DMS 273 (cell line): ENCODE results near the gene FSHR.

Experiments used
- DNase-seq: peaks from one replicate; lab custom pipeline; 2025; ENCODE audit not compliant: unreplicated experiment; lab: John Stamatoyannopoulos, UW

FSHR gene

DNA sequence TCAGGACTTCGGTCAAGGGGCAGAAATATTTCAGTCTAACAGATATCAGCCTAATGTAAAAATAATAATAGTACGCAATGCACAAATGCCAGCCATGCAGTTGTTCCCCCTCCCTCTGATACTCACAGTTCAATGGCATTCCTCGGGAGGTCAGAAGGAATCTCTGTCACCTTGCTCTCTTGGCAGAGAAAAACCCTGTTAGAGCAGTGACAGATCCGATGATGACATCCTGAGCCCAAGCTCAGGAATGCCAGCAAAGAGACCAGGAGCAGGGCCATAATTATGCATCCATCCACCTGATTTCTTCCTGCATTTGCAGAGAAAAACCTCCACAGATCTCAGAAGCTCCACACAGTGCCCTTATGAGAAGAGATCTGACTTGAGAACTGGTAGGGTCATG lies at the start of gene FSHR:
Gene FSHR (minus strand): TSS at position 376 of the 400 bp plus-strand sequence. CDS start 98 bp downstream, at position 278.
- DNase-seq, result no peak

- no peak for DNase-seq
Observed at GRCh38 chr2:49199266-49199665, 45.0 kb upstream of the FSHR start.

DNA sequence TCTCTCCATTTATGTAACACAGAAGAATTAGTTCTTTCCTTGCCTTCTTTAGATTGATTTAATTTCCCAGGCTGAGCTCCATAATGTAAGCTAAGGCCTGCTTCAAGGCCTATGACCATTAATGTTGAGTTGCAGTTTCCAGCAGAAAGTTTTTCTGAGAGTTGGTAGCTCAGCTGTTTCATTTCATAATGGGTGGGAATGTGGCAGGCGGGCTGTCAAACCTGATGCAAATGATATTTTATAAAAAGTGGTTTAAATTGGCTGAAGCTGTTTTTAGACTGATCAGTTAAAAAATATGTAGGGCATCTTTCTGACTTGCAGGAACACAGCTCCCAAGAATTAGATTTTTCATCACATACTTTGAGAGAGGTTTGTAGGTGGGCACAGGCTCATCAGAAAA lies 40.4 kb upstream of the FSHR start:
- DNase-seq, result no peak

- no peak for DNase-seq
Observed at GRCh38 chr2:49192036-49192435, 37.7 kb upstream of the FSHR start.

GRCh38 chr2:49189512-49190225 lies 35.4 kb upstream of the FSHR start:
- DNase-seq, result no peak

DNA sequence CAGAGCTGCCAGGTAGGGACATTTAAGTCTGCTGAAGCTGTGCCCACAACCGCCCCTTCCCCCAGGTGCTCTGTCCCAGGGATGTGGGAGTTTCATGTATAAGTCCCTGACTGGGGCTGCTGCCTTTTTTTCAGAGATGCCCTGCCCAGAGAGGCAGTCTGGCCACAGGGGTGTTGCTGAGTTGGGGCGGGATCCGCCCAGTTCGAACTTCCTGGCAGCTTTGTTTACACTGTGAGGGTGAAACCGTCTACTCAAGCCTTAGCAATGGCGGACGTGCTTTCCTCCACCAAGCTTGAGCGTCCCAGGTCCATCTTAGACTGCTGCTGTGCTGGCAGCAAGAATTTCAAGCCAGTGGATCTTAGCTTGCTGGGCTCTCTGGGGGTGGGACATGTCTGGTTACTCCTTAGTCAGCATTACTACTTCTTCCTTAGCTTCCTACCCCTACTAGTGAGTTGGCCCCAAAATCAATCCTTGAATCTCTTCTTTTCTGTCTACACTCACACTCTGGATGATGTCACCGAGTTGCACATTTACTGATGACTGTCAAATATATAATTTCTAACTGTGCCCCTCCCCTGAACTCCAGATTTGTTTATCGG lies 31.8 kb upstream of the FSHR start:
- no peak for DNase-seq

GRCh38 chr2:49178656-49179055 lies 24.3 kb upstream of the FSHR start:
- no peak for DNase-seq

DNA sequence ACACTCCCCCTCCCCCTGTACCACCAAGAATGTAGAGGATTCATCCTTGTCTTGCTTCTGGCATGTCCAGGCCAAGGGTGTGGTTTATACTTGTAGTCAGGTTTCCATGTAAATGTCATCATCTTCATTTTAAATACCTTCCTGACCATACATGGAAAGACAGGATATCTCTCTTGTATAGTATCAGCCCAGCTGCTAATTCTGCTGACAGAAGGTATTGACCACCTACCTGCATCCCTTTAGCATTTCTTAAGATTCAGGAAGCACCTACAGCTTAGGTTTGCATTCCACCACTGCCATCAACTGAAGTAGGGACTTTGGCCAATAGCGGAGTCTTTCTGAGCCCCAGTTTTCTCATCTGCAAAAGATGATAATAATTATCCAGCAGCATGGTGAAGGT lies 22.9 kb upstream of the FSHR start:
- no peak for DNase-seq

- no peak for DNase-seq
Observed at GRCh38 chr2:49175831-49176230, 21.5 kb upstream of the FSHR start.

- no peak for DNase-seq
Observed at GRCh38 chr2:49174750-49175149, 20.4 kb upstream of the FSHR start.

- no peak for DNase-seq
Observed at GRCh38 chr2:49167131-49167530, 12.8 kb upstream of the FSHR start.

- no peak for DNase-seq
Observed at GRCh38 chr2:49165662-49166061, 11.3 kb upstream of the FSHR start.

DNA sequence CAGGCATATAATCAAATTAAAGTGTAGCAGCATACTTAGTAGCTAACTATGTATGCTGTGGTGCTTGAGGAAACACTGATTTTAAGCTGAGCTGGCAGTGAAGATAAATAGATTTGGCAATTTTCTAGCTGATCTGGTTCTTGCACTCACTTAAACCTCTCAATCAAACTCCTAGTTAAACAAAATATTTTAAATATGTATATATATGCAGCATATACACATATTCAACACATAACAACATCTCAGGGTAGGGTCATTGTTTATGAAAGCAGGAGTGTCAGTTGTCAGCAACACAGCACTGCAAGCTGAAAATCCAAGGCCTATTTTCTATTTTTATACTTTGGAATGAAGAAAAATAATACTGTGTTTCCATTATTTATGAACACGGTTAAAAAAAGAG lies 10.4 kb upstream of the FSHR start:
- no peak for DNase-seq

- DNase-seq, result no peak
Observed at GRCh38 chr2:49162151-49162550, 7.8 kb upstream of the FSHR start.

DNA sequence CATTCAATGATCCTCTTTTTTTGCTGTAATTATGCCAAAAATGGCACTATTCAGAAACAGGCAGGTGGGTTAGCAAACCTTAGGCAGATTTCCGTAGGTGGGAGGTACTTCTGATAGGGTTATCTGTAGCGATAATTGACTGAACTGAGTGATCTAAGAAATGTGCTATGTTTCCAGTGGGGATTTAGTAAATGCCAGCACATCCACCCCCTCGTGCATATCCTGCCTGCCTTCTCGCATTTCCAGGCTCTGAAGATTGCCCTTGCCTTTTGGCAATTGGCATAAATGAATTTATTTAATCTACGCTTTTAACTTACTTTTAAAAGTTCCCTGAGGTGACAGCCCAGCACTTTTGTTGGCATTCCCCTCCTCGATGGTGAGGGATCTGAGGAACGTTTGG lies 576 bp upstream of the FSHR start:
- DNase-seq, result no peak

DNA sequence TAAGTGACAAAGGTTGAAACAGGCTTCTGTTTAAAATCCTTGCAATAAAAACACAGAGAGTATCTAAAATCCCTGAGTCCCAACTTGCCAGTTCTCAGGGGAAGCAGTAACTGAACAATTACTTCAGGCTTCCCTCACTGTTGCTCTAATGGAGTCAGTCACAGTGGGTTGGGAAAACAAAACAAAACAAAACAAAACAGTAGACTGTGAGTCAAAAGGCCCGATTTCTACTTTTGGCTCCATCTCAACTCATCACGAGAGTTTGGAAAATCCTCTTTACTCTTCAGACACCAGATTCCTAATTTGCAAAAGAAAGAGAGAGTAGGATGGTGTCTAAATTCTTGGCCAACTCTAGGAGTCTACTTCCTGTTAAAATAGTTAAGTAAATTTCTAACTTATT lies 1.1 kb downstream of the FSHR start:
- DNase-seq, result no peak

- no peak for DNase-seq
Observed at GRCh38 chr2:49152824-49153223, 1.5 kb downstream of the FSHR start.

GRCh38 chr2:49146401-49146800 lies 7.9 kb downstream of the FSHR start:
- no peak for DNase-seq

GRCh38 chr2:49131801-49132200 lies 22.5 kb downstream of the FSHR start:
- DNase-seq, result no peak

DNA sequence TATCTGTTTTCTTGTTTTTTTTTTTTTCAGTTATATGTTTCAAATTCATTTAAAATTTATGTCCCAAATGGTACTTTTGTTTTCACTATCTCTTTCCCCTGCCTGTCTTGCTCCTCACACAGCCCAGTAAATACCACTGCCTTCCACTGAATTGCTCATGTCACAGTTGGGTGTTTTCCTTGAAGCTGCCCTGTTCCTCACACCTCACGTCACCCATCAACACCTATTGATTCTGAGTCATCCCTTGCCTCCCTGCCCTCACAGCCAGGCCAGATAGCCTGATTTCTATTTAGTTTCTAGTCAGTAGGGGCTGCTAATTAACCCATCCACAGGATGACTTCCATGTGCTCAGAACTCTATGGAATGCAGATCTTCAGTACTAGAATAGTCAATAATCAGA lies 25.3 kb downstream of the FSHR start:
- DNase-seq, result no peak

- DNase-seq, result no peak
Observed at GRCh38 chr2:49123600-49123999, 30.7 kb downstream of the FSHR start.

DNA sequence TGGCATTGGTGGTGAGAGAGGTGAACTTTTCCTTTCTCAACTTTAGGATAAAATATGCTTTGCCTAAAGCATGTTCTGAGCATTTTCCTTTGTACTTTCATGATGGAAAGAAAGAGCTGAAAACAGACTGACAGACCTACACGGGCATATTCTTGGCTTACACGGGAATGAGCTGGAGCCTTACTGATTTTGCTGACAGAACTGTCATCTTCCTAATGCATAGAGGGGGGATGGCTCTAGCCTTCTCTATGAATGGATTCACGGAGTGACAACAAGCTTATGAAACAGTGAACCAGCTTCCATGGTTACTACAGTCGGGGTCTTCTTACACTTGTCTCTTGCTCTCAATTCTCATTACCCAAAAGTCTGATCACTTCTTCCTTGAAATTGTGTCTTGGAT lies 32.2 kb downstream of the FSHR start:
- no peak for DNase-seq

DNA sequence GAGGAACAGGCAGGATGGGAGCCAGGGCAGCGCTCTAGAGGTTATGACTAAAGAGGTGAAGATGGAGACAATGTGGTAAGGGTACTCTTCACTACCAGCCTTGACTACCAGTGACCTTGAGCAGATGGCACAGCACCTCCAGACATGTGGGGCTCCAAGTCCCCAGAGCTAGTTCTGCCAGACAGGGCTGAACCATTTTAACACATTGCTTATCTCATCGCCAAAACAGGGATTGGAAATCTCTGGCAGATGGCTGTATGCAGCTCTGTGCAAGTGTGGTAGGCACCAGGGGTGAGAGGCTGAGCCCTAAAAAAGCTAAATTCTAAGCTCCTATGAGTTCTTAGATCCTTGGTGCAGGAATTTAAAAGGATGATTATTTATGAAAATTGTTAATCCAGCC lies 41.3 kb downstream of the FSHR start:
- no peak for DNase-seq
